NT2/D1 (cell line): ENCODE data around the gene ZFC3H1.

Experiments
- DNase-seq: peaks from one replicate; pipeline ENCODE4 v3.0.0-alpha.2; 2011; ENCODE audit warnings: low read depth, low spot score
- H3K27me3 ChIP-seq: 2 replicates; pipeline ENCODE4 v1.6.0; 2011; ENCODE audit warnings: mild to moderate bottlenecking; ENCODE audit not compliant: insufficient read length, insufficient read depth
- H3K36me3 ChIP-seq: 2 replicates; pipeline ENCODE4 v1.6.1; 2011; ENCODE audit warnings: mild to moderate bottlenecking, low read length, mixed read lengths; ENCODE audit not compliant: insufficient read depth, insufficient read length
- H3K4me1 ChIP-seq: 2 replicates; pipeline ENCODE4 v1.5.1; 2011; ENCODE audit not compliant: insufficient read depth, insufficient read length
- H3K4me3 ChIP-seq: 2 replicates; pipeline ENCODE4 v1.5.1; 2011; ENCODE audit warnings: low read depth; ENCODE audit not compliant: insufficient read length
- H3K9ac ChIP-seq: 2 replicates; pipeline ENCODE4 v1.6.0; 2011; ENCODE audit warnings: low read depth; ENCODE audit not compliant: insufficient read length
- H3K9me3 ChIP-seq: 2 replicates; pipeline ENCODE4 v1.5.1; 2011; ENCODE audit warnings: mild to moderate bottlenecking, low read length; ENCODE audit not compliant: insufficient read depth
- SUZ12 ChIP-seq: IDR thresholded peaks from 2 replicates; pipeline ENCODE4 v1.6.1; 2011; ENCODE audit not compliant: insufficient read length, insufficient read depth; ENCODE audit errors: extremely low read depth
- YY1 ChIP-seq: IDR thresholded peaks from 2 replicates; pipeline ENCODE4 v1.6.1; 2011; ENCODE audit not compliant: insufficient read length, insufficient read depth
- ZNF274 ChIP-seq: IDR thresholded peaks from 2 replicates; pipeline ENCODE4 v1.6.1; 2011; ENCODE audit warnings: mild to moderate bottlenecking, low read depth, low read length

ZFC3H1 gene

GRCh38 chr12:71655907-71656306 is 7.7 kb downstream of the ZFC3H1 start:
- TF ChIP-seq YY1 (no peak), SUZ12 (no peak), ZNF274 (no peak)
- no peaks in the 10 kb centered on the region for H3K27me3 ChIP-seq
- no peaks in the 10 kb centered on the region for H3K4me1 ChIP-seq
- no peak for DNase-seq
- peaks cover 16% of the 10 kb centered on the region for H3K9me3 ChIP-seq
- H3K9ac ChIP-seq = no peak overlapping the region
- no peak overlapping the region for H3K4me3 ChIP-seq
- H3K36me3 ChIP-seq = peaks cover 92% of the 10 kb centered on the region

- Histone ChIP-seq H3K4me3 (no peak overlapping the region), H3K9me3 (peaks cover 16% of the 10 kb centered on the region), H3K27me3 (no peaks in the 10 kb centered on the region), H3K4me1 (no peaks in the 10 kb centered on the region), H3K9ac (no peak overlapping the region), H3K36me3 (peaks cover 93% of the 10 kb centered on the region)
- TF ChIP-seq SUZ12 (no peak), ZNF274 (no peak)
- no peak for DNase-seq
Measured at GRCh38 chr12:71655495-71655894, 8.2 kb downstream of the ZFC3H1 start.

- no peaks in the 10 kb centered on the region for H3K4me1 ChIP-seq
- no peak overlapping the region for H3K4me3 ChIP-seq
- H3K9me3 ChIP-seq = peaks cover 16% of the 10 kb centered on the region
- H3K36me3 ChIP-seq = peaks cover 93% of the 10 kb centered on the region
- H3K27me3 ChIP-seq = no peaks in the 10 kb centered on the region
- no peak overlapping the region for H3K9ac ChIP-seq
- TF ChIP-seq YY1 (no peak), SUZ12 (no peak), ZNF274 (no peak)
- no peak for DNase-seq
Measured at GRCh38 chr12:71654200-71654599, 9.4 kb downstream of the ZFC3H1 start.

- Histone ChIP-seq H3K36me3 (peaks cover 85% of the 10 kb centered on the region), H3K4me3 (no peak overlapping the region), H3K4me1 (no peaks in the 10 kb centered on the region), H3K9me3 (peaks cover 16% of the 10 kb centered on the region), H3K27me3 (no peaks in the 10 kb centered on the region), H3K9ac (no peak overlapping the region)
- DNase-seq = no peak
- TF ChIP-seq SUZ12 = no peak
Measured at GRCh38 chr12:71653137-71653536, 10.5 kb downstream of the ZFC3H1 start.

GRCh38 chr12:71652656-71653055 is 11.0 kb downstream of the ZFC3H1 start:
- Histone ChIP-seq H3K4me1 (no peaks in the 10 kb centered on the region), H3K9me3 (peaks cover 16% of the 10 kb centered on the region), H3K27me3 (no peaks in the 10 kb centered on the region), H3K9ac (no peak overlapping the region), H3K4me3 (no peak overlapping the region), H3K36me3 (peaks cover 80% of the 10 kb centered on the region)
- TF ChIP-seq YY1 (no peak), ZNF274 (no peak)
- no peak for DNase-seq

GRCh38 chr12:71649401-71649800 is 14.2 kb downstream of the ZFC3H1 start:
- Histone ChIP-seq H3K4me3 (no peak overlapping the region), H3K4me1 (no peaks in the 10 kb centered on the region), H3K27me3 (no peaks in the 10 kb centered on the region), H3K36me3 (peaks cover 82% of the 10 kb centered on the region), H3K9ac (no peak overlapping the region), H3K9me3 (peaks cover 12% of the 10 kb centered on the region)
- TF ChIP-seq ZNF274 = no peak
- TF ChIP-seq YY1 = no peak
- no peak for TF ChIP-seq SUZ12
- DNase-seq = no peak

- no peak for DNase-seq
- peaks cover 82% of the 10 kb centered on the region for H3K36me3 ChIP-seq
- no peak overlapping the region for H3K4me3 ChIP-seq
- peaks cover 4% of the 10 kb centered on the region; the same call in 1 of the 2 replicates for H3K9me3 ChIP-seq
- no peaks in the 10 kb centered on the region for H3K27me3 ChIP-seq
- TF ChIP-seq YY1 (no peak), SUZ12 (no peak), ZNF274 (no peak)
- H3K9ac ChIP-seq = no peak overlapping the region
- H3K4me1 ChIP-seq = no peaks in the 10 kb centered on the region
Measured at GRCh38 chr12:71648537-71648936, 15.1 kb downstream of the ZFC3H1 start.

- Histone ChIP-seq H3K27me3 (no peaks in the 10 kb centered on the region), H3K36me3 (peaks cover 85% of the 10 kb centered on the region), H3K4me1 (no peaks in the 10 kb centered on the region), H3K9ac (no peak overlapping the region), H3K4me3 (no peak overlapping the region), H3K9me3 (no peaks in the 10 kb centered on the region)
- no peak for DNase-seq
- TF ChIP-seq YY1 (no peak), SUZ12 (no peak), ZNF274 (no peak)
Measured at GRCh38 chr12:71646512-71646911, 17.1 kb downstream of the ZFC3H1 start.
